ENCODE results near the gene POMT1.

- no peak for TF ChIP-seq CTCF (IDR thresholded peaks at IDR 0.05)
- TF ChIP-seq POLR2AphosphoS5 (IDR thresholded peaks at IDR 0.05), result no peak
- TF ChIP-seq POLR2A (IDR thresholded peaks at IDR 0.05), result no peak
Measured at GRCh38 chr9:131499254-131499767, 3.4 kb upstream of the POMT1 start.
